Measurements from ENCODE around the gene RTL10.
"Not testable (repeated sequence)": the region's sequence is repeated elsewhere in the genome, so short reads cannot be mapped to it uniquely, and the experiment has no call there.

Gene RTL10

DNA sequence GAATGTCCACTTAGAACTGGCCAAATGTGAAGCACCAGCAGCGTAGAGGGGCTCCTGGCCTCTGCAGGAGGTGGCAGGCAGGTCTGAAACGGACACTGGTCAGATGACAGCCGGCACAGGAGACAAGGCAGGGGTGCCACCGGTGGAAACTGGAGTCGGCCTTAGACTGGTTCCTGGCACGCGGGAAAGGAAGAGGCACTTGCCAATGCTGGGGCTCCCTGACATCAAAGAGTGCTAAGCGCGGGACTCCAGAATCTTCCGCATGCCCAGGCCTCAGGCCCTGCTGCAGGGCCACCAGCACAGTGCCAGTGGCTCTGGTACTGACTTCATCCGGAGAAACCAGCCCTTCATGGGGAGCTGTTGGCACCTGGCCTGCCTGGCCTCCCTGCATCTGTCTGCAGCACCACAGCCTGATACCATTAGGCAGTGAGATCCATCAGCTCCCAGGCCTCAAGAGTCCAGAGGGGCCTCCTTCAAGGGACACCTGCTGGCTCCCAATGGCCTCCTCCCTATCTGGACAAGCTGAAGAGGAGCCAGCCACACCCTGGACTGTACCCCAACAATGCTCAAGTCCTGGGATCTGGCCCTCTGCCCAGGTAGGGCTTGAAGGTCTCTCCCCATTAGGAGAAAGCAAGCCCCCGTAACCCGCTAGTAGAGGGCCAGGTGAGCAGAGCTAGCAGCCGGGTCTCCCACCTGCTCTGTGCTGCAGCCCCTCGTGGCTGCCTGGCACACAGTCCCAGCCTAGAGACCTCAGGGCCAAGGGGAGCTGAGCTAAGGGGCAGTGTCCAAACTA, 29.7 kb upstream of the RTL10 start:
- Mint-ChIP-seq H3K27me3 (no peaks in the 10 kb centered on the region), H3K4me3 (no peak overlapping the region), H3K9me3 (no peaks in the 10 kb centered on the region), H3K27ac (no peak overlapping the region), H3K36me3 (ENCODE audit: insufficient read depth) (peaks cover 3% of the 10 kb centered on the region), H3K4me1 (ENCODE audit: low read depth in 2 of 2) (peaks cover 0 to 5% of the 10 kb centered on the region in 2 donors)
- ATAC-seq (replicated peaks) (no peak), DNase-seq (no peak)

DNA sequence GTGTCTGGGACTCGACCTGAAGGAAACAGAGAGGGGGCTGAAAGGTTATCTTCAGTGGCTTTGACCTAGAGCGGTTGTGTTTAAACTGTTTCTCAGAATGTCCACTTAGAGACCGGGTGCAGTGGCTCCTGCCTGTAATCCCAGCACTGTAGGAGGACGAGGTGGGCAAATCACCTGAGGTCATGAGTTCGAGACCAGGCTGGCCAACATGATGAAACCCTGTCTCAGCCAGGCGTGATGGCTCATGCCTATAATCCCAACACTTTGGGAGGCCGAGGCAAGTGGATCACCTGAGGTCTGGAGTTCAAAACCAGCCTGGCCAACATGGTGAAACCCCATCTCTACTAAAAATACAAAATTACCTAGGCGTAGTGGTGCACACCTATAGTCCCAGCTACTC, 28.8 kb upstream of the RTL10 start:
- not testable (repeated sequence) for ATAC-seq (replicated peaks); H3K9me3 Mint-ChIP-seq; H3K4me1 Mint-ChIP-seq (ENCODE audit: low read depth in 2 of 2); H3K27me3 Mint-ChIP-seq; H3K4me3 Mint-ChIP-seq; H3K27ac Mint-ChIP-seq; H3K36me3 Mint-ChIP-seq (ENCODE audit: insufficient read depth); DNase-seq

DNA sequence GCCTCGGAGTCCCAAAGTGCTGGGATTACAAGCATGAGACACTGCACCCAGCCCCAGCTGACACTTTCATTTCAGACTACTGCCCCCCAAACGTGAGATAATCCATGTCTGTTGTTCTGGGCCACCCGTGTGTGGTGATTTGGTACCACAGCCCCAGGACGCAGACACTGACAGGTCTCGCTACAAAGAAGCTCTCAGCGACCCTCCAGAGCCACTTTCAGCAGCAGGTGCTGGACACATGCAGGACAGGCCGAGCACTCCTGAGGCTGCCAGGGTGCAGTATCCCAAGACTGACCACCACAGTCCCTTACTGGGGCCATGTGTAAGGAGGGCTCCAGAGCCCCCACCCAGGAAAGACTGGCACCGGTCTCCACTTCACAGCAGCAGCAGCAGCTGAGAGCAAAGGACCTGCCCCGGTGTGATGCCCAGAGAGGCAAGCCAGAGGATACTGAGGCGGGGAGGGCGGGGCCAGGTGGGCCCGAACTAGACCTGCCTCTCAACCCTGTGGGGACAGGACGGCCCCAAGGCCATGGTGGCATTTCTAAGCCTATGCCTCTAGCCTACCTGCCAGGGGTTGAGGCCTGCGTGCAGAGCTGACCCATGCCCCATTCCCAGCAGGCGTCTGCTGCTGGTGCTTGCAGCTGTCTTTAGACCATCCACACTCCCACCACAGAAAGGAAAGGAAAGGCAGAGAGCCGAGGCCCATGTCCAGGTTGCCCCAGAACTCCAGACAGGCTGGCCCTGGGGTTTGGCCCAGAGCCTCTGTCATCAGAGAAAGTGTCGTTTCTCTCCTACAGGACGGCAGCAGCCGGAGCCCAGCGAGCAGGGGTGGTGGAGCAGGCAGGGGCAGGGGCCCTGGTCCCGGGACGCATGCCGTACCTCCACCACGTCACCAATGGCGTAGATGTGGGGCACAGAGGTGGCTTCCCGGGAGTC, 28.0 kb upstream of the RTL10 start:
- Mint-ChIP-seq H3K27ac (no peak overlapping the region), H3K9me3 (no peaks in the 10 kb centered on the region), H3K27me3 (no peaks in the 10 kb centered on the region), H3K4me1 (ENCODE audit: low read depth in 2 of 2) (peaks cover 0 to 5% of the 10 kb centered on the region in 2 donors), H3K4me3 (no peak overlapping the region), H3K36me3 (ENCODE audit: insufficient read depth) (peaks cover 3% of the 10 kb centered on the region)
- DNase-seq (no peak), ATAC-seq (replicated peaks) (no peak)

DNA sequence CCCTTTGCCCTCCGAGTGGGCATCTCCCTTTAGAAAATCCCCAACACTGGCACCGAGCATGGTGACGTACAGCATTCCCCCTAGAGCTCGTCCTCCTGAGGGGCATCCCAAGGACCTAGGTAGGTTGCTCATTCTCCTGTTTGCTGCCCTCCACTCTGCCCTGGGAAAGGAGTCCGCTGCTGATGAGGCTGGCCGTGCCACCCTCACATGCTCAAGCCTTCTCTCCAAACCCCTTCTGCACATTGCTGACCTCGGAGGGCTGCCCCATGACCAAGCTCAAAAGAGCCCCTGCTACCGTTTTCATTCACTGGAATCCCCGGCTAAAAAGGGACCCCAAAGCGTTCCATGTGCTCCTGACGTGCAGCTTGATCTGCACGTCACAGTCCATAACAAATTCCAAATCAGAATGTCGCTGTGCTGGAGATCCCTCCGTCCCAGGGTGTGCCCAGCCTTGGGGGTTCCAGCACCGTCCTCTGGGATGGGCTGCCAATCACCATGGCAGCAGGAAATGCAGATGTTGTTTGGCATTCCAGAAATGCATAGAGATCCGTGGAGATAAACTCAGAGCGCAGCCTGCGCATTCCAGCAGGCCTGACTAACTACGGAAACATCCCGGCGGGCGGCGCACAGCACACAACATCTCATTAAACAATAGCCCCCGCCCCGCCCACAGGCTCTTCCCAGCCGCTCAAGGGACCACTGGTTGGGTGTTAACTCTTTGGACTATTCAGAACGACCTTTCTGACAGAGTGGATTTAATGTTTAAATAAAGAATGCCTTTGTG, 26.3 kb upstream of the RTL10 start:
- Mint-ChIP-seq H3K27me3 (no peaks in the 10 kb centered on the region), H3K36me3 (ENCODE audit: insufficient read depth) (peaks cover 3% of the 10 kb centered on the region), H3K4me3 (no peak overlapping the region), H3K4me1 (ENCODE audit: low read depth in 2 of 2) (peaks cover 0 to 3% of the 10 kb centered on the region in 2 donors), H3K9me3 (no peaks in the 10 kb centered on the region), H3K27ac (no peak overlapping the region)
- no peak for ATAC-seq (replicated peaks)
- DNase-seq: no peak

DNA sequence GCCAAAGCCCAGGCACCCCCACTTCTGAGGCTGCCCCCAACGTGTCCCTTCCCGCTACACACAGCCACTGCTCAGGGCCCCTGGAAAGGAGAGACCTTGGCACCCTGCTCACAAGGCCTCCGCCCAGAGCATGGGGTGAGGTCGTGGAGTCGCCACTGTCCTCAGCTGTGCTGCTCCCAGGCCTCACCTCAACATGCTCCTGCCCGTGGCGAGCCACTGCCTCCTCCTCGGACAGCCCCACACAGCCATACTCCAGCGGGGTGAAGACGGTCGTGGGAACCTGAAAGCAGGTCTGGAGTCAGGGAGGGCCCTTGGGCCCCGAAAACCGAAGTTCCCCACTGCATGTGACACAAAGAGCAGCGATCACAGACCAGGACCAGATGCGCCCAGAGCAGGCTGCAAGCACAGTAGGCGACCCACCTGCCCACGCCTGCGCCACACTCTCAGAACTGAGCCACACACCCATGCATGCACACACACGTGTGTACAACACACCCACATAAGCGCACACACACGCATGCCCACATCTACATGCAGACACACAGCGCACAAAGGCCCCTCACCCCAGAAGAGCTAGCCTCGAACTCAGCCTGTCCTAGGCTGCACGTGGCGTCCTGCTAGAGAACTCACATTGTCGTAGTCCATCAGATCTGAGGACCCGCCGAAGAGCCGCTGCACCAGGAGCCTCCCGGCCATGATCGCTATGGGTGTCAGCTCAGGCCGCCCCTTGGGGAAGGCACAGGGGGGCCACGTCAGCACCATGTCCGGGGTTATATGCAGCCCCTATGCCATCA, 25.5 kb upstream of the RTL10 start:
- Mint-ChIP-seq H3K27ac (no peak overlapping the region), H3K4me1 (ENCODE audit: low read depth in 2 of 2) (peaks cover 0 to 3% of the 10 kb centered on the region in 2 donors), H3K9me3 (no peaks in the 10 kb centered on the region), H3K36me3 (ENCODE audit: insufficient read depth) (peaks cover 3% of the 10 kb centered on the region), H3K27me3 (no peaks in the 10 kb centered on the region), H3K4me3 (no peak overlapping the region)
- ATAC-seq (replicated peaks): no peak
- no peak for DNase-seq

DNA sequence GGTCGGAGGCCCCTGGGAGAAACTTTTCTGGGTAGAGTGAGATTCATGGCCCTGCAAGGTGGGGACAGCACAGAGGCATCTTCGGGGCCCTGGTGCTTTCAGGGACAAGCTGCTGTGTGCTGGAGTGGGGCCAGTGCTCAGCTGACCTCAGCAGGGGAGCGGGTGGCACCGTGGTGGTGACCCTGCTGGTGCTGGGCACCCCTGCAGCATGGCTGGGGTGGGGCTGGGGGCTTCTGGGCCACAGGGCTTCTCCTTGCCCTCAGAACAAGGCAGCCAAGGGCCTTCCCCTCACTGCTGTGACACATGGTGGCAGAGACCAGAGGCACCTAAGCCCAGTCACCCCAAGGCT, 24.9 kb upstream of the RTL10 start:
- ATAC-seq (replicated peaks) (no peak), DNase-seq (no peak)
- no peak overlapping the region for H3K27ac Mint-ChIP-seq
- peaks cover 3% of the 10 kb centered on the region for H3K36me3 Mint-ChIP-seq (ENCODE audit: insufficient read depth)
- H3K4me1 Mint-ChIP-seq (ENCODE audit: low read depth in 2 of 2): peaks cover 0 to 3% of the 10 kb centered on the region in 2 donors
- no peak overlapping the region for H3K4me3 Mint-ChIP-seq
- no peaks in the 10 kb centered on the region for H3K9me3 Mint-ChIP-seq
- H3K27me3 Mint-ChIP-seq: no peaks in the 10 kb centered on the region

DNA sequence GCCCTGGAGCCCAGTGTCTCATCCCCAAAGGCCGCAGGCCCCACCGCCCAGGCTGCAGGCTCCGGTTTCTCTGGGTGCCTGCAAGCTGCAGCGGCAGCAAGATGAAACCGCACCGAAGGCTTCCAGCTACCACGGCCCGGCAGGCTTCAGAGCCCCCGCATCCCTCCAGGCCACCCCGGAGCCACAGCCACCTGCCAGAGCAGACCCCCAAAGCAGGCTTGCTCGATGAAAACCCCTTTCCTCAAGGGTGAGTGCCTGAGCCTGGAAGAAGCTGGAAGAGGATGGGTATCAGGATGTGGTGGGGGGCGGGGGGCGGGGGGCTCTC, 24.5 kb upstream of the RTL10 start:
- Mint-ChIP-seq H3K36me3 (ENCODE audit: insufficient read depth) (peaks cover 3% of the 10 kb centered on the region), H3K4me1 (ENCODE audit: low read depth in 2 of 2) (peaks cover 0 to 3% of the 10 kb centered on the region in 2 donors), H3K27me3 (no peaks in the 10 kb centered on the region), H3K27ac (no peak overlapping the region), H3K4me3 (no peak overlapping the region), H3K9me3 (no peaks in the 10 kb centered on the region)
- DNase-seq (no peak), ATAC-seq (replicated peaks) (no peak)

DNA sequence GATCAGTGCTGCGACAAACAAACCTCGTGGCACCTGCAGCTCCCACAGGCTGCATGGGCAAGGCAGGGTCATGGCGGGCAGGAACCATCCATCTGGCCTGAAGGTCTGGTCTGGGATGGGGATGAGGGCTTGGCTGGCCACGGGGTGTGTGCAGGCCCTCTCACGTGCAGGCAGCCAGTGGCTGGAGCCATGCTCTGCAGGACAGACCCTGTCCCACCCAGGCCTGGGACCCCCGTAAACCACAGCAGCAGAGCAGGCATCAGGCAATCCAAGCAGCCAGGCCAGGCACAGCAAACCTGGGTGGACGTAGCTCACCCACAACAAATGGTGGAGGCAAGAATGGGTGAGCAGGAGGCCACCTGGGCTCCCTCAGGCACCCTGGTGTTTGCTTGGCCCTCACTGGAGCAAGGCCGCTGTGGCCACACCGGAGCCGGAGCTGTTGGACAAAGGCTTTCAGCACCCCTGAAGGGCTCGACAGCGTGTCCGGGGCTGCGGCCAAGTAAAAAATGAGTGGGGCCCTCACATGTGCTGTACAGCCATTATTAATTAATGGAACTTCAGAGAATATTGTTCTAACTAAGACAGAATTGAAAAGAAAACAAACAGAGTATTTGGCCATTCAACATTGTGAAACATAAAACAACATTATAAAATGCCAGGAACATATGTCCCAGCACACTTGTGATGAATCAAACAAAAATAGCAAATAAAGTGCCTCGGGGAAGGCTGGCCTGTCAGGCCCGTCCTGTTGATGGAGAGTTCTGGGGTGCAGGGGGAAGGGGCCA, 24.0 kb upstream of the RTL10 start:
- no peak overlapping the region for H3K27ac Mint-ChIP-seq
- ATAC-seq (replicated peaks): no peak
- H3K9me3 Mint-ChIP-seq: no peaks in the 10 kb centered on the region
- peaks cover 0 to 3% of the 10 kb centered on the region in 2 donors for H3K4me1 Mint-ChIP-seq (ENCODE audit: low read depth in 2 of 2)
- H3K36me3 Mint-ChIP-seq (ENCODE audit: insufficient read depth): peaks cover 3% of the 10 kb centered on the region
- H3K27me3 Mint-ChIP-seq: no peaks in the 10 kb centered on the region
- H3K4me3 Mint-ChIP-seq: no peak overlapping the region
- DNase-seq: no peak

DNA sequence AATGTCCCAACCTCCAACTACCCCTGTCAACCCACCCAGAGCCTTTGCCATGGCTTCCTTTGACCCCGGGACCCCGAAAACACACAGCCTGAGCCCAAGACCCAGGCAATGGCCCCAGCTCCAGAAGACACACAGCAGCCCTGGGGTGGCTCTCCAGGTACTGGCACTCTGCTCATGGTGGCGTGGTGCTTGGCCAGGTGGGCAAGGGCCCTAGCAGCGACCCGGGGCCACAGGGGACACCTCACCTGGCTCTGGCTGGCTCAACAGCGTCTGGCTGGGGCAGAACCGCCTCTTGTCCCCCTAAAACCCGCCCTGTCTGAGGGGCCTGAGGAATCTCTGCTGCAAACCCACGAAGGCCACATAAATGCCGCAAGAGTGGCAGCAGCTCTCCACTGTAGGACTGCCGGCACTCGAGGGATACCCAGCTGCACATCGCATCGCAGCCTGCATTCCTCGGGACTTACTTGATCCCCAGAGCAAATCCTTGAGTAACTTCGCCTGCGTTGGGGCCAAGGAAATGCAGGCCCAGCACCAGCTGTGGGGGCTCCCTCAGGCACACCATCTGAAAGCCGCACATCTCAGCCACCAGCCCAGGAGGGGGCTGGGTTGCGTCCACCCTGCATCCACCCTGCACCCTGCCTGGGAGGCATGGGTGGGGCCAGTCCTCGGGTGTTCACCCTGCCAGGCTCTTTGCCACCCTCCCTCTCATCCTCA, 23.1 kb upstream of the RTL10 start:
- Mint-ChIP-seq H3K4me3 (no peak overlapping the region), H3K27ac (no peak overlapping the region), H3K27me3 (no peaks in the 10 kb centered on the region), H3K36me3 (ENCODE audit: insufficient read depth) (peaks cover 3% of the 10 kb centered on the region), H3K9me3 (no peaks in the 10 kb centered on the region), H3K4me1 (ENCODE audit: low read depth in 2 of 2) (peaks cover 0 to 3% of the 10 kb centered on the region in 2 donors)
- DNase-seq (no peak), ATAC-seq (replicated peaks) (no peak)

DNA sequence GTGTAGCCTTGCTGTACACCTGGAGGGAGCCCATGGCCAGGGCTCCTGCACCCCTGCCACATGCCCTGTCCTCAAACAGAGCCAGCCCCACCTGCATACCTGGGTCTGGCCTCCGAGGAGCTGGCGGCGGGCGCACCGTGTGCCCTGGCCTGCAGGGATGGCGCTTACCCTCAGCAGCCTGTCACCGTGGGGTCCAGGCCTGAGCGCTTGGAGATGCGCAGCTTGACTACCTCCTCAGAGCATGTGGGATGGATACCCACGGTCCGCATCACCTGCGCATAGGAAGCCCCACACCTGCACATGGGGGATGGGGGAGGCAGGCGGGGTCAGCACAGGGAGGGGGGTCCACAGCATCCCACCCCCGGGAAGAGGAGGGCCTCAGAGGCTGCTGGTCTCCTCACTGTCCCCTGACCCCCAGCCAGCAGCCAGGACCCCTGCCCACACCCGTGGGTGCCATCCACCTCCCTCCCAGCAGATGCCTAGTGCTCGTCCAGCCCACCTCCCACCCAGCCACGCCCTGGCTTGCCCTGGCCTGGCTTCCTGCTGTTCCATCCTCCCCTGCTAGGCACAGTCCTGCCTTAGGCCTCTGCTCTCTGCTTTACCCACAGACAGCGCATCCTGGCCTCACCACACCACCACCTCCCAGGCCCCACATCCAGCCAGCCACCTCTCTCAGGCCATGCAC, 22.4 kb upstream of the RTL10 start:
- ATAC-seq (replicated peaks) (no peak), DNase-seq (no peak)
- Mint-ChIP-seq H3K9me3 (no peaks in the 10 kb centered on the region), H3K27ac (no peak overlapping the region), H3K36me3 (ENCODE audit: insufficient read depth) (peaks cover 3% of the 10 kb centered on the region), H3K4me3 (no peak overlapping the region), H3K27me3 (no peaks in the 10 kb centered on the region), H3K4me1 (ENCODE audit: low read depth in 2 of 2) (peaks cover 0 to 3% of the 10 kb centered on the region in 2 donors)

DNA sequence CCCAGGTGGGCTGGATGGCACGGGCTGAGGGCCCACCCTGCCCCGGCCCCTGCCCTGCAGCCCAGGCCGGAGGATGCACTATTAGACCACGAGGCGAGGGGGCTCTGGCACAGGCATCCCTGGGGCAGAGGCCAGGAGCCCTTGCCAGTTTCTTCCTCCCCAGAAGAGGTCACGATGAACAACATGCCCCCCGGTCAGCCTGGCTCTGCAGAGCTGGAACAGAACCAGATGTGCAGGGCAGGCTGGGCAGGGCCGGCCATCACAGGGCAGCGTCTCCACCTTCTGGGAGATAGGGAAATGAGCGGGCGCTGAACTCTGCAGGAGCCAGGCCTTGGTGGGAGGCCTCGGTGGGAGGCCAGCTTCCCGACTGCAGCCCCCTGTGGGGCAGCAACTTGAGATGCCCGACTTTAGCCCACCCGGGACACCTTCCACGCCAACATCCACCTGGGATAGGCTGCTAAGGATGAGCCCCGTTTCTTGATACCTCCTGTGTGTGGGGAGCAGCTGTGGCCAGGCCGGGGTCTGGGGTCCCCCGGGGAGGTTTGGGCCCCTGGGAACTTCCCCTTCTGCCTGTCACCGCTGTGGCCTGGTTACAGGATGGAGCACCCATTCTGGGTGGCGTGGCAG, 21.8 kb upstream of the RTL10 start:
- Mint-ChIP-seq H3K27me3 (no peaks in the 10 kb centered on the region), H3K4me1 (ENCODE audit: low read depth in 2 of 2) (peaks cover 0 to 3% of the 10 kb centered on the region in 2 donors), H3K36me3 (ENCODE audit: insufficient read depth) (peaks cover 3% of the 10 kb centered on the region), H3K4me3 (no peak overlapping the region), H3K9me3 (no peaks in the 10 kb centered on the region), H3K27ac (no peak overlapping the region)
- DNase-seq (no peak), ATAC-seq (replicated peaks) (no peak)

All from effector memory CD8-positive, alpha-beta T cell (primary cell).